ENCODE results near the gene KRTAP5-10. TPM values are rescaled to one million over a fixed set of nuclear protein-coding genes. Genes with fewer than 3 reads are reported as not detected.
"Not testable (repeated sequence)": the region's sequence is repeated elsewhere in the genome, so short reads cannot be mapped to it uniquely, and the experiment has no call there.

The KRTAP5-10 gene
- total and polyA plus RNA-seq, 2 of the 8 experiments (the other 6 are each of a cell fraction or from before 2014, with no cell fraction given): 0.12 TPM; not detected in 1

DNA sequence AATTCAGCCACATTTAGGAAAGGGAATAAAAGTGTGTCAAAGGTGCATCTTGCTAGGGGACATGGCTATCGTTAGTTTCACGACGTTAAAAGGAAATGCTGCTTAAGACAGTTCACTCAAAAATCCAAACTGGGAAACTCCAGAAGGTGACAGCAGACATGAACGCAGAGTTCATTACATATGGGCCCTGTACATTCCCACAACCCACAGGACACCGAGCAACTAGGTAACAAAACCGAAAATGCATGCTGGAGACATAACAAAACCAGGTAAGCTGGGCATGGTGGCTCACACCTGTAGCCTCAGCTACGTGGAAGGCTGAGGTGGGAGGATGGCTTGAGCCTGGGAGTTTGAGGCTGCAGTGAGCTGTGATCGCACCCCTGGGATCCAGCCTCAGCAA is 2.3 kb downstream of the KRTAP5-10 start:
- H3K79me1 ChIP-seq (ENCODE audit: low read depth, low read length); DNase-seq (ENCODE audit: low read depth in 1 of 2, low spot score in 2 of 2); H3K56ac ChIP-seq (replicated peaks; ENCODE audit: insufficient read length, low read depth, low read length); FAIRE-seq; H3K9ac ChIP-seq (replicated peaks in 1 of 4; ENCODE audit: extremely low read depth in 1 of 4, low read depth in 3 of 4, low read length in 3 of 4); H3K4me1 ChIP-seq (replicated peaks in 1 of 4; ENCODE audit: control insufficient read depth in 3 of 4, insufficient read depth in 4 of 4, low read length in 3 of 4); POLR2A ChIA-PET (ENCODE audit: partially characterized antibody); H2BK15ac ChIP-seq (ENCODE audit: low read length); H3K9me3 ChIP-seq (ENCODE audit: insufficient read depth in 2 of 2, low read depth in 1 of 2, low read length in 1 of 2); H2AK5ac ChIP-seq (ENCODE audit: low read depth, low read length); H2BK12ac ChIP-seq (ENCODE audit: low read depth, low read length); H3K79me2 ChIP-seq (ENCODE audit: control insufficient read depth in 1 of 2, insufficient read depth in 2 of 2, low read length in 2 of 2); H4K91ac ChIP-seq (replicated peaks; ENCODE audit: insufficient read length, low read length); H2BK120ac ChIP-seq (replicated peaks; ENCODE audit: low read depth, low read length); H2AFZ ChIP-seq (ENCODE audit: low read length); H2BK20ac ChIP-seq (ENCODE audit: low read length); H4K20me1 ChIP-seq (replicated peaks in 1 of 2; ENCODE audit: control insufficient read depth in 1 of 2, insufficient read depth in 2 of 2, low read length in 2 of 2); H3K23ac ChIP-seq (ENCODE audit: insufficient read length); H4K5ac ChIP-seq (ENCODE audit: insufficient read length, low read depth, low read length); H3K36me3 ChIP-seq (ENCODE audit: control insufficient read depth in 2 of 4, insufficient read depth in 4 of 4, low read length in 3 of 4); H4K8ac ChIP-seq (ENCODE audit: extremely low read depth, insufficient read depth, low read length); H3K4ac ChIP-seq (replicated peaks; ENCODE audit: insufficient read length, low read depth, low read length); H3K27me3 ChIP-seq (replicated peaks in 1 of 4; ENCODE audit: control insufficient read depth in 3 of 4, extremely low read depth in 1 of 4, insufficient read depth in 3 of 4, low read length in 3 of 4); H3K23me2 ChIP-seq (ENCODE audit: low read depth, low read length); H2BK5ac ChIP-seq (ENCODE audit: low read depth, low read length); H3K4me3 ChIP-seq (ENCODE audit: extremely low read depth in 1 of 4, insufficient read depth in 2 of 4, low read depth in 3 of 4, low read length in 4 of 4); H3K14ac ChIP-seq (ENCODE audit: insufficient read length); H3K27ac ChIP-seq (ENCODE audit: low read depth, low read length); H3K4me2 ChIP-seq (ENCODE audit: insufficient read depth in 1 of 2, low read depth in 2 of 2, low read length in 2 of 2): not testable (repeated sequence)
- CTCF ChIA-PET (ENCODE audit: partially characterized antibody): interaction anchor here (0.6 to 2.6 kb wide), 3 partner anchors 13 to 1344 kb away, joined by 3 to 6 read pairs (median 3); no protein-coding TSS in a partner anchor
- H3K18ac ChIP-seq (ENCODE audit: extremely low read depth, low read length): 0 out of 2 replicates have a peak overlapping the region, but pooled peaks have one; percentile 24
- 90% methylated on average over 8 of the region's 8 CpGs; no CpG with 5 or more reads in 1 of the 2 experiments for WGBS, 2 experiments (ENCODE audit: extremely low coverage in 1 of 2, insufficient coverage in 1 of 2, insufficient read length in 1 of 2, insufficient replicate concordance in 2 of 2, low coverage in 1 of 2, low lambda C conversion rate in 2 of 2, missing lambda C conversion rate in 1 of 2)
